Measurements from ENCODE around the gene POU5F2.

POU5F2 gene

DNA sequence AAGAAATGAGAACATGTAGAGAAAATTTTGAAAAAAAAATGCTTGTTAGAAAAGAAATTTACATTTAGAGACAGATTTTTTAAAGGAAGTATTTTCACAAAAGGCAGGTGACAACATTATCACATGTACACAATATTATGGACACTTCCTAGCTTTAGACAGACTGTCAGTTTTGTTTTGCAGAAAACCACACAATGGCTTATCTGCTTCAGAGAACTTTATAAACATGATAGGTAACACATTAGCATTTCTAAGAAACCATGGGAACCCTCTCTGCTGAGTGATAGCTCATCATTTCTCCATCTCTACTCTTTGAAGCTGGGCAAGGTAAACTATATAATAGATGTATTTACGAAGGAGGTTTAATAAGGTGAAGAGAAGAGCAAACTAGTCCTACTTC is 25.6 kb downstream of the POU5F2 start:
- no peak for TF ChIP-seq CTCF (IDR thresholded peaks at IDR 0.05)

- TF ChIP-seq CTCF (IDR thresholded peaks at IDR 0.05): no peak
These were observed 26.1 kb downstream of the POU5F2 start for GRCh38 chr5:93715327-93715726.

GRCh38 chr5:93708442-93708841 is 33.0 kb downstream of the POU5F2 start:
- no peak for TF ChIP-seq CTCF (IDR thresholded peaks at IDR 0.05)

DNA sequence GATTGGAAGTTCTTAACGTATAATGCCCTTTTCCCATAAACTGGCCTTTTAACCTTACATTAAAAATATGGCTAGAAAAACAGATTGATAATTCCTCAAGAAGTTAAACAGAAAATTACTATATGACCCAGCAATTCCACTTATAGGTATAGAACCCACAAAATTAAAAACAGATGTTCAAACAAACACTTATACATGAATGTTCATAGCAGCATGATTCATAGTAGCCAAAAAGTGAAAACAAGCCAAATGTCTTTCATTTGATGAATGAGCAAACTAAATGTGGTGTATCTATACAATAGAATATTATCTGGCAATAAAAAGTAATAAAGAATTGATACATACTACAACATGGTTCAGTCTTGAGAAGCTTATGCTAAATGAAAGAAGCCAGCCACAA is 35.5 kb downstream of the POU5F2 start:
- no peak for TF ChIP-seq CTCF (IDR thresholded peaks at IDR 0.05)

- no peak for TF ChIP-seq CTCF (IDR thresholded peaks at IDR 0.05)
These were observed 36.4 kb downstream of the POU5F2 start for GRCh38 chr5:93704996-93705395.

GRCh38 chr5:93691997-93692396 is 49.4 kb downstream of the POU5F2 start:
- TF ChIP-seq CTCF (IDR thresholded peaks at IDR 0.05): no peak
